CD4-positive, CD25-positive, alpha-beta regulatory T cell (primary cell): ENCODE results near the gene RELT. TPM values are rescaled to one million over a fixed set of nuclear protein-coding genes. Genes with fewer than 3 reads are reported as not detected.

Experiments
- ATAC-seq, 2 donors: fragments of 150-1000 bp; cut with Tn5 transposase; one replicate each; pipeline ENCODE4 v1.10.0; 2021; ENCODE audit warnings: low read depth in 2 of 2, moderate number of reproducible peaks in 2 of 2, moderate library complexity in 1 of 2
- DNase-seq, 3 donors: peaks; one replicate each; pipeline versions ENCODE4 v3.0.0 to v3.0.0-alpha.2; 2012 to 2022; ENCODE audit warnings: mixed read lengths in 1 of 3
- H3K27ac ChIP-seq: one replicate; pipeline ENCODE4 v1.7.0; 2013; ENCODE audit warnings: mild to moderate bottlenecking, low read length; ENCODE audit not compliant: insufficient read depth, poor library complexity, severe bottlenecking
- H3K27me3 ChIP-seq: one replicate; pipeline ENCODE4 v1.7.0; 2013; ENCODE audit warnings: low read length; ENCODE audit not compliant: control insufficient read depth, insufficient read depth
- H3K36me3 ChIP-seq: one replicate; pipeline ENCODE4 v1.7.0; 2013; ENCODE audit warnings: mild to moderate bottlenecking, low read length, moderate library complexity; ENCODE audit not compliant: control insufficient read depth, insufficient read depth
- H3K4me1 ChIP-seq: 2 replicates; pipeline ENCODE4 v1.7.0; 2013; ENCODE audit warnings: mild to moderate bottlenecking, low read length; ENCODE audit not compliant: insufficient read depth, control insufficient read depth, poor library complexity, severe bottlenecking
- H3K4me3 ChIP-seq: one replicate; pipeline ENCODE4 v1.7.0; 2013; ENCODE audit warnings: low read depth, mild to moderate bottlenecking, low read length, moderate library complexity
- H3K9me3 ChIP-seq, 2 experiments: 1 replicate in 1 of 2; 2 replicates in 1 of 2; pipeline ENCODE4 v1.7.0; 2013; ENCODE audit warnings: low read length in 2 of 2, mild to moderate bottlenecking in 1 of 2, moderate library complexity in 1 of 2; ENCODE audit not compliant: control insufficient read depth in 2 of 2
- H3K27ac Mint-ChIP-seq, 3 donors: one replicate each; pipeline ENCODE4 v1.8.0; 2020 to 2022; ENCODE audit warnings: mild to moderate bottlenecking in 3 of 3, mixed read lengths in 3 of 3, moderate library complexity in 2 of 3
- H3K27me3 Mint-ChIP-seq: one replicate; pipeline ENCODE4 v1.8.0; 2022; ENCODE audit warnings: mild to moderate bottlenecking, mixed read lengths
- H3K36me3 Mint-ChIP-seq: one replicate; pipeline ENCODE4 v1.8.0; 2020; ENCODE audit warnings: mixed read lengths
- H3K4me1 Mint-ChIP-seq, 4 donors: one replicate each; pipeline ENCODE4 v1.8.0; 2020 to 2022; ENCODE audit warnings: mixed read lengths in 4 of 4, mild to moderate bottlenecking in 1 of 4
- H3K4me3 Mint-ChIP-seq, 4 donors: one replicate each; pipeline ENCODE4 v1.8.0; 2020 to 2022; ENCODE audit warnings: mild to moderate bottlenecking in 4 of 4, mixed read lengths in 4 of 4, moderate library complexity in 3 of 4
- H3K9me3 Mint-ChIP-seq, 7 donors: one replicate each; pipeline ENCODE4 v1.8.0; 2020 to 2022; ENCODE audit warnings: mixed read lengths in 7 of 7, mild to moderate bottlenecking in 3 of 7, moderate library complexity in 2 of 7
- polyA plus RNA-seq, 4 donors: library from polyadenylated mRNA; unstranded; fragments of 300-500 nt; fragmentation: Illumina TruSeq; gene quantifications; one replicate each; pipeline ENCODE4 v1.2.3, GENCODE V29; 2021
- total RNA-seq: library from RNA; stranded (reverse); gene quantifications from one replicate; pipeline ENCODE4 v1.2.3, GENCODE V29; 2022

Gene RELT
- total and polyA plus RNA-seq, 5 donors from 2014 or later: 2.0 to 117 (median 3.3) TPM

GRCh38 chr11:73350908-73351636 is 25.1 kb upstream of the RELT start:
- Mint-ChIP-seq H3K27ac (peak overlapping the region in 2 of 3 donors; percentile 9 to 70), H3K27me3 (peaks cover 9% of the 10 kb centered on the region), H3K4me1 (peaks cover 0 to 11% (median 7%) of the 10 kb centered on the region in 4 donors), H3K36me3 (no peaks in the 10 kb centered on the region), H3K9me3 (no peaks in the 10 kb centered on the region), H3K4me3 (no peak overlapping the region)
- no peaks in the 10 kb centered on the region for H3K27me3 ChIP-seq
- H3K4me1 ChIP-seq: no peaks in the 10 kb centered on the region
- no peak overlapping the region for H3K4me3 ChIP-seq
- peak; percentile 36 to 78 (median 77) for DNase-seq
- H3K27ac ChIP-seq: no peak overlapping the region
- H3K9me3 ChIP-seq: no peaks in the 10 kb centered on the region
- H3K36me3 ChIP-seq: no peaks in the 10 kb centered on the region
- peak; percentile 74 to 82 for ATAC-seq

DNA sequence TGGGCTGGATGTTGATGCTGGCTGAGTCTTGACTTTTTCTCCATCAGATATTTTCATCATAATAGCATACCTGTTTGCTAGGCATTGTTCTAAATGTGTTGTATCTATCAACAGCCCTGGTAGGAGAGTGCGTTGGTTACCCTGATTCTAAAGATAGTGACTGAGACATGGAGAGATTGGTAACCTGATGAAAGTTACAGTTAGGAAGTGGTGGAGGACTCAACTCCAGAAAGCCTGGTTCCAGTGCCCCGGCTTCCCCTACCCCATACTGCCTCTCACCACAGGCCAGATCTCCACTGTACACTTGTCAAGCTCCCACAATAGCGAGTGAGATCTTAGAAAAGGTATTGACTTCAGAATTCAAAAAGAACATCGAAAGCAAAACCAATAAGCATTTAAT is 22.8 kb upstream of the RELT start:
- Histone ChIP-seq H3K4me1 (no peaks in the 10 kb centered on the region), H3K4me3 (no peak overlapping the region), H3K36me3 (no peaks in the 10 kb centered on the region), H3K9me3 (no peaks in the 10 kb centered on the region), H3K27me3 (no peaks in the 10 kb centered on the region), H3K27ac (no peak overlapping the region)
- Mint-ChIP-seq H3K27me3 (peaks cover 4% of the 10 kb centered on the region), H3K36me3 (no peaks in the 10 kb centered on the region), H3K4me1 (peaks cover 0 to 11% (median 7%) of the 10 kb centered on the region in 4 donors), H3K27ac (peak overlapping the region in 1 of 3 donors; percentile 55), H3K4me3 (no peak overlapping the region), H3K9me3 (no peaks in the 10 kb centered on the region)
- ATAC-seq: no peak
- DNase-seq: no peak

GRCh38 chr11:73355109-73355508 is 21.1 kb upstream of the RELT start:
- Mint-ChIP-seq H3K9me3 (no peaks in the 10 kb centered on the region), H3K27ac (peak overlapping the region in 2 of 3 donors; percentile 9 to 84), H3K36me3 (no peaks in the 10 kb centered on the region), H3K27me3 (peaks cover 4% of the 10 kb centered on the region), H3K4me3 (no peak overlapping the region), H3K4me1 (peaks cover 0 to 11% (median 7%) of the 10 kb centered on the region in 4 donors)
- H3K36me3 ChIP-seq: no peaks in the 10 kb centered on the region
- DNase-seq (no peak), ATAC-seq (no peak)
- no peaks in the 10 kb centered on the region for H3K27me3 ChIP-seq
- no peaks in the 10 kb centered on the region for H3K9me3 ChIP-seq
- H3K27ac ChIP-seq: no peak overlapping the region
- H3K4me3 ChIP-seq: no peak overlapping the region
- no peaks in the 10 kb centered on the region for H3K4me1 ChIP-seq

GRCh38 chr11:73356979-73357860 is 19.0 kb upstream of the RELT start:
- Mint-ChIP-seq H3K27ac (no peak overlapping the region), H3K4me3 (no peak overlapping the region), H3K4me1 (peaks cover 0 to 10% (median 2%) of the 10 kb centered on the region in 4 donors), H3K36me3 (no peaks in the 10 kb centered on the region), H3K9me3 (peaks cover 0 to 3% (median 0%) of the 10 kb centered on the region in 7 donors), H3K27me3 (no peaks in the 10 kb centered on the region)
- no peak overlapping the region for H3K4me3 ChIP-seq
- H3K27ac ChIP-seq: no peak overlapping the region
- DNase-seq (no peak), ATAC-seq (no peak)
- no peaks in the 10 kb centered on the region for H3K9me3 ChIP-seq
- no peaks in the 10 kb centered on the region for H3K4me1 ChIP-seq
- no peaks in the 10 kb centered on the region for H3K27me3 ChIP-seq
- H3K36me3 ChIP-seq: no peaks in the 10 kb centered on the region

DNA sequence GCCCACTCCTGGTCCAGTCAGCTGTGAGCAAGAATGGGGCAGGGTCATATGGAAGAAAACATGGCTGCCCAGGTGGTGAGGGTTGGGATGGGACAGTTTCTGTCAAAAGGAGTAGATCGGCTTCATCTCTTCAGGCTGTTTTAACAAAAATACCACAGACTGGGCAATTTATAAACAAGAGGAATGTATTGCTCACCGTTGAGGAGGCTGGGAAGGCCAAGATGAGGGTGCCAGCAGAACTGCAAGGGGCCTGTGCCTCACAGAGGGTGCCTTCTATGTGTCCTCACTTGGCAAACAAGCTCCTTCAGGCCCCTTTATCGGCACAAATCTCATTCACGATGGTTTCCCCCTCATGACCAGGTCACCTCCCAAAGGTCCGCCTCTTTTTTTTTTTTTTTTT is 18.1 kb upstream of the RELT start:
- Mint-ChIP-seq H3K36me3 (no peaks in the 10 kb centered on the region), H3K27me3 (no peaks in the 10 kb centered on the region), H3K27ac (no peak overlapping the region), H3K9me3 (peaks cover 0 to 3% (median 0%) of the 10 kb centered on the region in 7 donors), H3K4me1 (peaks cover 0 to 9% (median 3%) of the 10 kb centered on the region in 4 donors), H3K4me3 (no peak overlapping the region)
- ATAC-seq: no peak
- no peak for DNase-seq
- Histone ChIP-seq H3K9me3 (no peaks in the 10 kb centered on the region), H3K36me3 (no peaks in the 10 kb centered on the region), H3K27me3 (no peaks in the 10 kb centered on the region), H3K4me3 (no peak overlapping the region), H3K4me1 (no peaks in the 10 kb centered on the region), H3K27ac (no peak overlapping the region)

- H3K36me3 ChIP-seq: no peaks in the 10 kb centered on the region
- H3K4me3 Mint-ChIP-seq: no peak overlapping the region
- peak overlapping the region in 1 of 3 donors; percentile 26 for H3K27ac Mint-ChIP-seq
- peaks cover 0 to 7% (median 2%) of the 10 kb centered on the region in 4 donors for H3K4me1 Mint-ChIP-seq
- DNase-seq: no peak
- H3K4me1 ChIP-seq: no peaks in the 10 kb centered on the region
- no peaks in the 10 kb centered on the region for H3K27me3 Mint-ChIP-seq
- H3K9me3 Mint-ChIP-seq: peaks cover 0 to 3% (median 0%) of the 10 kb centered on the region in 7 donors
- H3K27me3 ChIP-seq: no peaks in the 10 kb centered on the region
- H3K9me3 ChIP-seq: no peaks in the 10 kb centered on the region
- no peak overlapping the region for H3K27ac ChIP-seq
- H3K4me3 ChIP-seq: no peak overlapping the region
- ATAC-seq: no peak
- H3K36me3 Mint-ChIP-seq: no peaks in the 10 kb centered on the region
Measured at GRCh38 chr11:73359341-73359740, 16.9 kb upstream of the RELT start.

DNA sequence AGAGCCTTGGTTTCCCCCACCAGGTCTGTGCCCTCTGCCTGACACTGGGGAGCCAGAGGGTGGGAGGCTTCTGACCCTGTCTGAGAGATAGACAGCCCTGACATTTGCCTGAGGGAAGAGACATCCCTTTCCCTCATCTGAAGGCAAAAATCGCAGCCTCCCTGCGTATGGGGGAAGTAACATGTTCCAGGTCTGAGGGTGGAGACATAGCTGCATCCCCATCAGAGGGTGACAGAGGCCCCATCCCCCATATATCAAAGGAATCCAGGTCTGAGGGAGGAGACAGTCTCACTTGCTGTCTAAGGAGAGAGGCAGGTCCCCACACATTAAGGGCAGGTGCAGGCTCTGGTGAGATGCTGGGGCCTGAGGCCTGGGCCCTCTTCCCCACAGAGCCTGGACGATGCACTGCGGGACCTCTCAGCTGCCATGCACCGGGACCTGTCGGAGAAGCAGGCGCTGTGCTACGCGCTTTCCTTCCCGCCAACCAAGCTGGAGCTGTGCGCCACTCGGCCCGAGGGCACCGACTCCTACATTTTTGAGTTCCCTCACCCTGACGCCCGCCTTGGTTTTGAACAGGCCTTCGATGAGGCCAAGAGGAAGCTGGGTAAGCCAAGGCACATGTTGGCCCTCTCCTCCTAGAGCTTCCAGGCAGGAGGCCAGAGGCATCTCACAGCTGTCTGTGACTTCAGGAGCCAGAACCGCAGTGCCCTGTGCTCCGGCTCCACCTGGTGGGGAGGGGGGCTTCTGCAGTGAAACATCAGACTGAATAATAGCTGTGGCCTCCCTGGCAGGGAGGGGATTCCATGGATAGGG is 16.1 kb upstream of the RELT start:
- no peak overlapping the region for H3K4me3 Mint-ChIP-seq
- ATAC-seq: no peak
- peak in 1 of 3 donors; percentile 20 for DNase-seq

More for the DNA sequence above, 16.1 kb upstream of the RELT start:
- Mint-ChIP-seq H3K4me1 (peaks cover 0 to 11% (median 2%) of the 10 kb centered on the region in 4 donors), H3K36me3 (no peaks in the 10 kb centered on the region), H3K27me3 (no peaks in the 10 kb centered on the region), H3K9me3 (peaks cover 0 to 3% (median 0%) of the 10 kb centered on the region in 7 donors), H3K27ac (peak overlapping the region in 1 of 3 donors; percentile 68)
- H3K9me3 ChIP-seq: no peaks in the 10 kb centered on the region
- H3K4me3 ChIP-seq: no peak overlapping the region
- no peaks in the 10 kb centered on the region for H3K36me3 ChIP-seq
- no peak overlapping the region for H3K27ac ChIP-seq
- H3K4me1 ChIP-seq: no peaks in the 10 kb centered on the region
- no peaks in the 10 kb centered on the region for H3K27me3 ChIP-seq
